ENCODE data around the gene ANKFY1.

ANKFY1 gene

DNA sequence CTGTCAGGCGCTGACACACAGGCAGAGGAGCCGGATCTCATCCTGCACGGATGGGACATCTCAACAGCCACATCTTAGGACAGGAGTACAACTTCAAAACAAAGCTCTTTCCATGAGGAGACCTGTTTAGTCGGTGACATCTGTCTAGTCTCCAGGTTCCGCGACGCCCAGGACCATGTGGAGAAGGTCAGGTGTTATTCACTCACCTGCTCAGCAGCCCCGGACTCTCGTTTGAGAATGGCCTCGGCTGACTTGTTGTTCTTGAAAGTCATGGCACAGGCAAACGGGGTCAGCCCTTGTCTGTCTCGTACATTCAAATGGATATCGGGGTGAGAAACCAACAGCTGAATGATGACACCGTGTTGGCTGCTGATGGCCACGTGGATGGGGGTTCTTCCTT lies 85.1 kb downstream of the ANKFY1 start:
- no peak for DNase-seq (ENCODE audit: low read depth)

DNA sequence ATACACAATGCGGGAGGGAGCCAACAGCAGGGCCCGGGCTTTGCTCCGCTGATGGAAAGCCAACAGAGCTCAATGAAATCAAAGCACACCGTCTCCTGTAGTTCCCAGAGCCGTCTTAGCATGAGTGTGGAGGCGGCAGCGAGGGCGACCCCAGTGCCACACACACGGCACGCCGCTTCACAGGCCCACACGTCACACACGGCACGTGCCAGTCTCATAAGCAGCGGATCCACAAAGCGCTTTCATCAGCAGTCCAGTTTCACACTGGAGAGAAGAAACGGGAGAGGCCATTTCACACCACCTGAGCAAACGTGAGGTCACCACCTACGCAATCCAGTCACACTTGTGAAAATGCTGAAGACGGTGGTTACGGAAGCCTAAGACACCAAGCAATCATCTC lies 86.0 kb downstream of the ANKFY1 start:
- no peak for DNase-seq (ENCODE audit: low read depth)

- no peak for DNase-seq (ENCODE audit: low read depth)
These were observed 86.8 kb downstream of the ANKFY1 start for GRCh38 chr17:4176808-4177472.

- no peak for DNase-seq (ENCODE audit: low read depth)
These were observed 87.6 kb downstream of the ANKFY1 start for GRCh38 chr17:4175921-4176807.

- DNase-seq (ENCODE audit: low read depth): no peak
These were observed 89.2 kb downstream of the ANKFY1 start for GRCh38 chr17:4174556-4174955.

GRCh38 chr17:4173781-4174180 lies 90.0 kb downstream of the ANKFY1 start:
- no peak for DNase-seq (ENCODE audit: low read depth)

DNA sequence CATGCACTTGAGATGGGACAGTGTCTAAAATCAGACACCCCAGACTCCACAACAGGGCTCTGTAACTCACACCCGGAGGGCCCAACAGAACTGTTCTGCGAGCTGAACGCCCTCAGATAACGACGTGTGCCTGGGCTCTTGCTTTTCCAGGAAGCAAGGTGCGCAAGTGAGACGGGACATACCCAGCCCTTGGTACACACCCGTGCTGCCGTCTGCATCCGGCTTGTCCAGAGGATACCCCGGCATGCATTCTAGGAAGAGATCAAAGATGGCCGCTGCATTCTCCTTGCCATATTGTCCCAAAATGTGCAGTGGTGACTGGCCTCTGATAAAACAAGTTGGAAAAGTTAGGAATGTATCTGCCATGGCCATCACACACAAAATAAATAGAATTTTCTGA lies 91.4 kb downstream of the ANKFY1 start:
- DNase-seq (ENCODE audit: low read depth): no peak

DNA sequence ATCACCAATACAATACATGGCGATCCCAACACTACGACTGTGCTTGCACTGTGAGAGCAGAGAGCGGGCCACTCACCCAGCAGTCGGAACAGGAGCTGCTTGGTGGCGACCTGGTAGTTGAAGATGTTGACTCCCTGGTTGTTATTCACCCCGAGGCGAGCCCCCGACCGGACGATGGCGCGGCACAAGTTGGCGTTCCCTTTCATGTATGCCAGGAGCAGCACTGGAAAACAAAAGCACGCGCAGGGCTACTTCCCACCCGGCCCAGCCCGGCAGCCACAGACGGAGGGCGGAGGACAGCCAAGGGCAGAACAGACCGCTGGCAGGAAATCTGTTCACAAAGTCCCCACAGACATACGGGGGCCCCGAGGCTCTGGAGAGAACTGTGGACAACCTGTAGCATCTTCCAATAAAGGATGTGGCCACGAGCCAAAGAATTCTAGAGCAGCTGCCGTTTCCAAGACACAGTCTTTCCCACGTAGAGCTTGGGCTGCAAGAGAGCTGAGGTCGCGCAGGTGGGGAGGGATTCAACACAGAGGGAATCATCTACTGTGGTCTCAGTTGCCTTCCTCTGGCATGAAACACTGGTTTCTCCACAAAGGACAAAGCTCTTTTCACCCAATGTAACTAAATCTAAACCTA lies 93.0 kb downstream of the ANKFY1 start:
- no peak for DNase-seq (ENCODE audit: low read depth)

- DNase-seq (ENCODE audit: low read depth): no peak
These were observed 96.0 kb downstream of the ANKFY1 start for GRCh38 chr17:4167786-4168185.

- no peak for DNase-seq (ENCODE audit: low read depth)
These were observed 97.4 kb downstream of the ANKFY1 start for GRCh38 chr17:4166419-4166818.

DNA sequence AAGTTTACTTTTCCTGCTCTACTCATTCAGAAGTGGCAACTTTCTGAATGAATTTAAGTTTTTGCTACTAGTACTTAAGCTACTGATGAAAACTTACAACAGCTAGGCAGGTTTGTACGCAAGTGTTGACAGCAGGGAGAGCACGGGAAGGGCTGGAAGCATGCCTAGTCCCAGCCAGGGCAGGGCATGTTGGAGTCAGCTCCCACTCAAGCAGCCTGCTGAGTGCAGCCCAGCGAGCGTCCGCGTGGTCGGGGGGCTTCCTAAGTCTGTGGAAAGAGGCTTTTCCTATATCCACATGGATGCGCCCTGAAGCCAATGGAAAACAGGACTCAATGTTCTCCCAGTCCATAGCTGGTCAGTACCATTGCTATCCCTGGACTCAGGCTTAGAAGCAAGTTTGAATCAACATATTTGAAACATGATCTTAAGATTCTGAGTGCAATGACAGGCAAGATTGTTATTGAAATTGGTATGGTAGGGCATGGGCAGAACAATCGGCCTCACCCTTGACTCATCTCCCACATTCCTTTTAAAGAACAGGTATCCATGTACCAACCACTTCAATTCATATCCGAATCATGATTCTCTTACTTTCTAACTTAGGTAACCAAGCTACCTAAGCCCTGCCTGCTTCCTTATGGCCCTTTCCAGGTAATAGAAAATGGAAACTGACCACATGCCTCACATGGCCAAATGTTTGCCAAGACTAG lies 98.3 kb downstream of the ANKFY1 start:
- DNase-seq (ENCODE audit: low read depth): no peak

- no peak for DNase-seq (ENCODE audit: low read depth)
These were observed 99.8 kb downstream of the ANKFY1 start for GRCh38 chr17:4163951-4164350.

DNA sequence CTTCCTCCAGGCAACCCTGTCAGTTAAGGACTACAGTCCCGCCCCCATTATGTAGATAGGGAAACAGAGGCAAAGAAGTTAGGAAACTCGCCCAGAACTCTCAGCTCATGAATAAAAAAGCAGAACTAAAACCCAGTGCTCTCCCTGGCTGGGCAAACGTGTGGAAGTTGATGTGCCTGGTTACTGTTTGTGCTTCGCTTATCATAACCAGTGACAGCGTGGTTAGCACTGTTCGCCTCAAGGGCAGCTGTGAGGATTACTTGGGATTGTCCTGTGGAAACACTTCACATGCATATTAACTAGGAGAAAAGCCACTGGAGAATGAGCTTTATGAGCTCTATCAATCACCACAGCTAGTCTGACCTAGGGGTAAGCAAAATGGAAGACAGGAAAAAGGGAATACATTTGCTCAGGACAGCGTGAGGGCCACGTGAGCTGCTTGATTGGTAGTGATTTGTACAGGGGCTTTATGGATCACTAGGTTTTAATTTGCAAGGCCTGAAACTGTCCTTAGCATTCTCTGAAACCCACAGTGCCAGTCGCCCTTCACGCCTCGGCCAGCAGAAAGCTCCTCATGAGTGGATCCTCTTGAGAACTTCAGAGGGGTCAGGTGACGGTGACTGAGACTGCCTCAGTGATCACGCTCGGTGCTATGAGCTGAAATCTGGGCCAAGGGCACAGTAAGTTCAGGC lies 100.9 kb downstream of the ANKFY1 start:
- no peak for DNase-seq (ENCODE audit: low read depth)

GRCh38 chr17:4162321-4162720 lies 101.5 kb downstream of the ANKFY1 start:
- no peak for DNase-seq (ENCODE audit: low read depth)

- no peak for DNase-seq (ENCODE audit: low read depth)
These were observed 101.8 kb downstream of the ANKFY1 start for GRCh38 chr17:4161967-4162305.

DNA sequence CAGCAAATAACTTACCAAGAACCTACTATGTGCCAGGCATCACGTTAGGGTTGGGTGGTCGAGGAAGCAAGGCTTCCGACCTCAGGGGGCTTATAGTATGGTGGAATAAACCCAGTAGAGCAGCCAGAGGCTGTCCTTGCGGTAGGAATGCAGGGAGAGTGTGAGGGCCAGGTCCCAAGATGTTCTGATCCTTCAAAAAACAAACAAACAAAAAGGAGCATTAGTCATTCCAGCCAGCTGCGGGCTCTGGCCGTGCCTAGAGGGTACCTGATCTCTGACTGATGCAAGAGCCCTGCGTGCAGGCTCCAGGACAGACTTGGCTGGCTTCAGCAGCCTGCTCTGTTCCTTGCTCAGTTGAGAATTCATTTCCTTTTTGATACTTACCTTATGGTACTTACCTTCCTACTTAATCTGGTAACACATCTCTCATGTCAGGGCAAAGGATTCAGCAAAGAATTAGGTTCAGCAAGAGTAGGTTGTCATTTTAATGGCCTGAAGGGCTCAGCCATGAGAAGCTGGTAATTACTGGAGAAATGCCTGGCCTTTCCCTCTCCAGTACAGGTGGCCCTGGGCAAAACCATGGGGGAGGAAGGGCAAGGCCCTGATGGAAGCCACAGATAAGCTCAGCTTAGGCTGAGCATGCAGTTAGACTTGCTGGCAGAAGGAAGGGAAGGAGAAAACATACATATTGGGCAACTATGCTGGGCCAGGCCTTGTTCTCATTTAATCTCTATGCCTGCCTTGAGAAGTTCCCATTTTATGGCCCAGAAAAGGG lies 102.4 kb downstream of the ANKFY1 start:
- no peak for DNase-seq (ENCODE audit: low read depth)

- no peak for DNase-seq (ENCODE audit: low read depth)
These were observed 103.4 kb downstream of the ANKFY1 start for GRCh38 chr17:4160294-4160859.

DNA sequence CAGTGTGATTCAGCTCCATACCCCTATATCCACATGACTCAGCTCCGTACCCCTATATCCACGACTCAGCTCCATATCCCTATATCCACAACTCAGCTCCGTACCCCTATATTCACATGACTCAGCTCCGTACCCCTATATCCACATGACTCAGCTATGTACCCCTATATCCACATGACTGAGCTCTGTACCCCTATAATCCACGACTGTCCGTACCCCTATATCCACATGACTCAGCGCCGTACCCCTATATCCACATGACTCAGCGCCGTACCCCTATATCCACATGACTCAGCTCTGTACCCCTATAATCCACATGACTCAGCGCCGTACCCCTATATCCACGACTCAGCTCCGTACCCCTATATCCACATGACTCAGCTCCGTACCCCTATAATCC lies 104.0 kb downstream of the ANKFY1 start:
- DNase-seq (ENCODE audit: low read depth): no peak

GRCh38 chr17:4157618-4158333 lies 106.0 kb downstream of the ANKFY1 start:
- DNase-seq (ENCODE audit: low read depth): no peak

GRCh38 chr17:4156750-4157381 lies 106.9 kb downstream of the ANKFY1 start:
- DNase-seq (ENCODE audit: low read depth): no peak

Measured in stimulated activated CD8-positive, alpha-beta memory T cell treated with anti-CD3 and anti-CD28 coated beads, Interleukin-7, amount 100 ng/mL, for 24 hours (primary cell).